NCI-H2029 (cell line): ENCODE measurements around the gene CTCFL.

Experiments
- DNase-seq: peaks from one replicate; lab custom pipeline; 2025; lab: John Stamatoyannopoulos, UW

CTCFL gene

GRCh38 chr20:57465943-57466342 is 59.0 kb downstream of the CTCFL start:
- no peak for DNase-seq

GRCh38 chr20:57465486-57465885 is 59.5 kb downstream of the CTCFL start:
- DNase-seq, result no peak

DNA sequence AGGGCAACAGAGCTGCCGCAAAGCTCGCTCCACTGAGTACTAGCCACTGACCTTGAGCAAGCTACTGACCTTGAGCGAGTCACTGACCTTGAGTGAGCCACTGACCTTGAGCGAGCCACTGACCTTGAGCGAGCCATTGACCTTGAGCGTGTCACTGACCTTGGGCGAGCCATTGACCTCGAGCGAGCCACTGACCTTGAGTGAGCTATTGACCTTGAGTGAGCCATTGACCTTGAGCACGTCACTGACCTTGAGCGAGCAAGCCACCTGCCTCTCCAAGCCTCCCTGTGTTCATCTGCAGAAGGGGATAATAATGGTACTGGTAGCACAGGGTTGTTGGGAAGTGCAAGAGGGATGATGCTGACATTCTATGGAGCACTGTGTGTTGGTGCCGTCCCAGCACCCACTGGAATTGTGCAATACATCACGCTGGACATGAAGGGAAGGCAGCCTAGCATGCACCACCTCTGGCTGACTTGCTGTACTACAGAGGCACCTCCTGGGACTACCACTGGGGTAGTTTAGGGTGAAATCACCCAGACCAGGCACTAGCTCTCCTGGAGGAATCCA is 60.2 kb downstream of the CTCFL start:
- DNase-seq, result no peak

DNA sequence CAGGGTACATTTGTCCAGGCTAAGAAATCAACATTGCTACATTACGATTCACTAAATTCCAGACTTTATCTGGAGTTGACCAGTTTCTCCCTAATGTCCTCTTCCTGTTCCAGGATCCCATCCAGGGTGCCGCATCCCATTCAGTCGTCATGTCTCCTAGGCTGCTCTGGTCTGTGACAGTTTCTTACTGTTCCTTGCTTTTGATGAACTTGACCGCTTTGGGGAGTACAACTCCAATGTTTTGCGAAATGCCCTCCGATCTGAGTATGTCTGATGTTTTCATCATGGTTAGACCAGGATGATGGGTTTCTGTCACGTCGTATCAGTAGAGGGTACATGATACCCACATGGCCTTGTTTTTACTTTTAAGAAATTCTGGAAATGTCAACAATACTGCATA is 62.2 kb downstream of the CTCFL start:
- DNase-seq, result no peak

- DNase-seq, result no peak
Observed at GRCh38 chr20:57461726-57462125, 63.2 kb downstream of the CTCFL start.

DNA sequence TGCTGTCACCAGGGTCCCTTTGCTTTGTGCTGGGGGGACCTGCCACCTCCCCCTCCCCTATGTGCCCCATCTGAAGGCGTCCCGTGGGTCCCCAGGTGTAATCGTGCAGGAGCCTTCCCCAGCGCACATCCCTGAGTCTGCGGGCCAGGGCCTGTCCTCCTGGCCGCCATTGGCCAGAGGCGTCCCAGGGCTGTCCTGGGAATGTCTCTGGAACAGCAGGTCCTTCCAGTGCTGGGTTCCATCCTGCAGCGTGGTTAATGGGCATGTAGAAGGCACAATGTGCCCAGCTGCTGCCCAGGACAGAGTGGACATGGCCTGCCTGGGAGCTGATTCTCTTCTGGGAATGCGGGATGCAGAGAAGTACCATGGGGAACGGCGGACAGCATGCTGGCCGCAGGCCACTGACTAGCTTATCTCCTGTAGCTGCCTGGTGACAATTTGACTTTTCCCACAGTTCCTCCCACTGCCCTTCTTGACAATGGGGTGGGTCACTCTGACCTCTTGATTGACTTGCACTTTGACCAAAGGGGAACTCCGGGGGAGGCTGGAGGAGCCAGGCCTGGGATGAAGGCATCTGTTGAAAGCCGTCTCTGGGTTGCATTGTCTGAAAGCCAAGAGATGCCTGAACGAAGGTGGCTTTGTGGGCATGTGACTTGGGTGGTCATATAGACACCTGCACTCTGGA is 64.0 kb downstream of the CTCFL start:
- DNase-seq, result no peak

GRCh38 chr20:57459897-57460296 is 65.0 kb downstream of the CTCFL start:
- DNase-seq, result no peak

GRCh38 chr20:57459278-57459677 is 65.7 kb downstream of the CTCFL start:
- DNase-seq, result no peak

GRCh38 chr20:57458400-57459160 is 66.4 kb downstream of the CTCFL start:
- no peak for DNase-seq

- DNase-seq, result no peak
Observed at GRCh38 chr20:57457243-57458095, 67.5 kb downstream of the CTCFL start.

DNA sequence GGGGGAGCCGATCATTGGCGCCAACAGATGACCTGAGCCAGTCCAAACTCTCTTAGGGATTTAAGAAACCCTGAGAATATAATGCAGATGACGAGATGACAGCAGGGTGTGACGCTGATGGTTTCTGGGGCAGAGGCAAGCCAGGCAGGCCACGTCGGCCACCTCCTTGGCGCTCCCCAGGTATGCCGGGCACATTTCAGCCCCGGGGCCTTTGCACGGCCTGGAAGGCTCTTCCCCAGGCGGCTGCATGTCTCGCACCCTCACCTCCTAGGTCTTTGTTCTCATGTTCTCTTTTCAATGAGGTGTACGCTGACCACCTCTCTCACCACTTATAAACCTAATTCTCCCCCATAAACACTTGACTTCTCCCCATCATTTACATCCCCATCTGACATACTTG is 68.8 kb downstream of the CTCFL start:
- no peak for DNase-seq

DNA sequence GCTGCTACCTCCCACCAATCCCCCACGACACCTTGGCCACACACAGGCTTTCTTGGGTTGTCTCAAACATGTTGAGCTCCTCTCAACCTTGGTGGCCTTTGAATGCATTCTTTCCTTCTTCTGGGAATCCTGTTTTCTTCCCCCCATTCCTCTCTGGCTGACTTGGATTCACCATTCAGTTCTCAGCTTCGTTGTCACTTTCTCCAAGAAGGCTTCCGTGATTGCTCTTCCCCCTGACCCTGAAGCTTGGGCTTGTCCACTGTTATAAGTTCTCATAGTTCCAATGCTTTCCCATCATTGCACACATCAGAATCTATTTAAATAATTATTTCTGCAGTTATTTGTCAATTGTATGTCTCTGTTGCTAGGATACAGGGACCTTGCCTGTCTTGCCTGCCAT is 69.6 kb downstream of the CTCFL start:
- DNase-seq, result no peak

GRCh38 chr20:57451795-57452661 is 72.9 kb downstream of the CTCFL start:
- no peak for DNase-seq

DNA sequence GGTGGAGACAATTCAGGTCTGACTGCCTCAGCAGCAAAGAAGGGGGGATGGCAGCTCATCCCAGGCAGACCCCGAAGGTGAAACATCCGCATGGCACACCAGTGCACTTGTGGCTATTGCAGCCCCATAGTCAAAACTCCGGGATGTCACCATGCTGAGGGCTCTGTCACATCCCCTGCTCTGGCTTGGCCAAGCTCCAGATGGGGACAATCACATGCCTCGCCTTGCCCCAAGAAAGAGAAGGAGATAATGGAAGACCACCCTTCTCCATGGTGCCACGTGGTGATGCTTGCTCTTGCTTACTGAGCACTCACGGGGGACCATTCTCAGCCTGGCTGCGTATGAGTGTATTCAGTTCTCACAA is 73.5 kb downstream of the CTCFL start:
- no peak for DNase-seq

DNA sequence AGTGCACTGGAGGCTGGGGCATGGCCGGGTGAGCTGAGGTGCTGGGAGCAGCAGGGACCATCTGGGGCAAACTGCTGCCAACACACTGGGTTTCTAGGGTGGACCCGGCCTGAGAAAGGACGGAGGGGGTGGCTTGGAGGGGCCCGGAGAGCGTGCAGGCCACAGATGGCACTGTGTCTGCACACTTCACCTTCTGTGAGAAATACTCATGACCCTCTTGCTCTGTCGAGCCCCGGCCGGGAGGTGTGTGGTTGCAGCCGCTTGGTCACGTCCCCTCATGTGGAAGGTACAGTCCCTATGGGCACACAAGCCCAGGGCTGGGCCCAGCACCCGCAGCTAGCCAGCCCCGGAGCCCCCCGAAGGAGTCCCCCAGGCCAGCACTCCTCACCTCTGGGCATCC is 74.0 kb downstream of the CTCFL start:
- DNase-seq, result no peak

GRCh38 chr20:57450419-57450818 is 74.5 kb downstream of the CTCFL start:
- no peak for DNase-seq

- no peak for DNase-seq
Observed at GRCh38 chr20:57449398-57450354, 75.3 kb downstream of the CTCFL start.

DNA sequence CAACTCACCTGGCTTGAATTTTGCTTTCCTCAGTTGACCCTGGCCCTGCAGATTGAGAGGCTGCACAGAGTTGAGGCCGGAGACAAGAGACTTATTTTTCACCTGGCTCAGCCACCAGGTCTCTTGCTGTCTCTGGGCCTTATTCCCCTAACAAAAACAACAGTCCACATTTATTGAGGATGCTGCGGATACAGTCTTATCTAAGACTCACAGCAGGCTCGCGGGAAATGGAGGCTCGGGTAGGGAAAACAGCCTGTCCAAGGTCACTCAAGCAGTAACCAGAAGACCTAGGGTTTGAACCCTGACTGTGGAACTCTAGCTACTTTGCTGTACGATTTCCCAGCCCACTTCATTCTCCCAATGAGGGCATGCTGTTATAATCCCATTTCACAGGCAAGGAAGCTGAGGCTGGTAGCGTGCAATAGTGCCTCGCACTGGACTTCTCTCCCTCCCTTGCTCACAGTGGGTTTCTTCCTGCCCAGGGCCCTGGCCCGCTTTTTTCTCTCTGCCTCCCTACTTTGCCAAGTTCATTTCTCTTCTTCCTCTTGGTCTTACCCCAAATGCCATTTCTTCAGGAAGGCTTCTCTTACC is 76.1 kb downstream of the CTCFL start:
- DNase-seq, result no peak
